BE2C (cell line): ENCODE results near the gene STXBP2.

Experiments
- DNase-seq: peaks from one replicate; pipeline ENCODE4 v3.0.0-alpha.2; 2020
- H3K27me3 ChIP-seq: fragments of 250-450 bp; sonication (Bioruptor Pico); 2 replicates; pipeline ENCODE4 v1.5.1; 2020; ENCODE audit warnings: mild to moderate bottlenecking
- H3K36me3 ChIP-seq: fragments of 250-450 bp; sonication (Bioruptor Pico); 2 replicates; pipeline ENCODE4 v1.5.1; 2020; ENCODE audit warnings: mild to moderate bottlenecking
- H3K4me1 ChIP-seq: fragments of 250-450 bp; sonication (Bioruptor Pico); 2 replicates; pipeline ENCODE4 v1.5.1; 2020
- H3K4me3 ChIP-seq: 2 replicates; pipeline ENCODE4 v1.5.1; 2011; ENCODE audit warnings: low read depth, low read length
- H3K9me3 ChIP-seq: fragments of 250-450 bp; sonication (Bioruptor Pico); 2 replicates; pipeline ENCODE4 v1.5.1; 2020
- CTCF ChIP-seq: IDR thresholded peaks from 2 replicates; pipeline ENCODE4 v1.5.1; 2012; ENCODE audit warnings: mild to moderate bottlenecking, low read depth, low read length

The STXBP2 gene

GRCh38 chr19:7605490-7606222 lies 31.3 kb upstream of the STXBP2 start:
- DNase-seq = peak; percentile 93
- no peak overlapping the region for H3K4me3 ChIP-seq
- no peak for TF ChIP-seq CTCF

GRCh38 chr19:7606289-7606688 lies 30.6 kb upstream of the STXBP2 start:
- Histone ChIP-seq H3K36me3 (no peaks in the 10 kb centered on the region; the same call in 1 of the 2 replicates), H3K4me3 (no peak overlapping the region), H3K27me3 (no peaks in the 10 kb centered on the region), H3K4me1 (peaks cover 5% of the 10 kb centered on the region; the same call in 1 of the 2 replicates), H3K9me3 (no peaks in the 10 kb centered on the region)
- TF ChIP-seq CTCF = no peak
- DNase-seq = no peak

More at GRCh38 chr19:7605490-7606222, 31.3 kb upstream of the STXBP2 start:
- Histone ChIP-seq H3K4me1 (peaks cover 5% of the 10 kb centered on the region; the same call in 1 of the 2 replicates), H3K36me3 (no peaks in the 10 kb centered on the region; the same call in 1 of the 2 replicates), H3K27me3 (no peaks in the 10 kb centered on the region), H3K9me3 (no peaks in the 10 kb centered on the region)

- H3K4me3 ChIP-seq = no peak overlapping the region
- H3K4me1 ChIP-seq = peaks cover 5% of the 10 kb centered on the region; the same call in 1 of the 2 replicates
- no peaks in the 10 kb centered on the region; the same call in 1 of the 2 replicates for H3K36me3 ChIP-seq
- no peak for TF ChIP-seq CTCF
- H3K27me3 ChIP-seq = no peaks in the 10 kb centered on the region
- no peak for DNase-seq
- no peaks in the 10 kb centered on the region for H3K9me3 ChIP-seq
Observed at GRCh38 chr19:7607212-7607873, 29.6 kb upstream of the STXBP2 start.

- no peaks in the 10 kb centered on the region for H3K27me3 ChIP-seq
- H3K36me3 ChIP-seq = no peaks in the 10 kb centered on the region; the same call in 1 of the 2 replicates
- no peaks in the 10 kb centered on the region for H3K9me3 ChIP-seq
- H3K4me3 ChIP-seq = no peak overlapping the region
- peaks cover 5% of the 10 kb centered on the region; the same call in 1 of the 2 replicates for H3K4me1 ChIP-seq
- DNase-seq = no peak
- no peak for TF ChIP-seq CTCF
Observed at GRCh38 chr19:7607874-7608560, 28.9 kb upstream of the STXBP2 start.

- no peak overlapping the region for H3K4me3 ChIP-seq
- no peak for TF ChIP-seq CTCF
- no peaks in the 10 kb centered on the region for H3K4me1 ChIP-seq
- no peaks in the 10 kb centered on the region for H3K27me3 ChIP-seq
- H3K36me3 ChIP-seq = no peaks in the 10 kb centered on the region; the same call in 1 of the 2 replicates
- DNase-seq = no peak
- no peaks in the 10 kb centered on the region for H3K9me3 ChIP-seq
Observed at GRCh38 chr19:7610491-7611240, 26.2 kb upstream of the STXBP2 start.
